AG09309 (cell line): ENCODE measurements around the gene NOP10.

Experiments
- DNase-seq: peaks from one replicate; pipeline ENCODE4 v3.0.0-alpha.2; 2010; ENCODE audit warnings: low read depth
- H3K4me3 ChIP-seq: 2 replicates; pipeline ENCODE4 v1.5.1; 2011; ENCODE audit warnings: mild to moderate bottlenecking, low read depth, low read length, moderate library complexity; ENCODE audit not compliant: control insufficient read depth
- TF ChIP-seq, protein P1 (sequence below): IDR thresholded peaks from 2 replicates; pipeline ENCODE4 v1.5.1; 2011; ENCODE audit warnings: mild to moderate bottlenecking, low read depth, low read length, inconsistent platforms; ENCODE audit not compliant: insufficient read depth, control insufficient read depth; ENCODE audit errors: missing control alignments

Gene NOP10

GRCh38 chr15:34370643-34371042, 27.7 kb upstream of the NOP10 start:
- no peak for DNase-seq
- TF ChIP-seq, protein P1, sequence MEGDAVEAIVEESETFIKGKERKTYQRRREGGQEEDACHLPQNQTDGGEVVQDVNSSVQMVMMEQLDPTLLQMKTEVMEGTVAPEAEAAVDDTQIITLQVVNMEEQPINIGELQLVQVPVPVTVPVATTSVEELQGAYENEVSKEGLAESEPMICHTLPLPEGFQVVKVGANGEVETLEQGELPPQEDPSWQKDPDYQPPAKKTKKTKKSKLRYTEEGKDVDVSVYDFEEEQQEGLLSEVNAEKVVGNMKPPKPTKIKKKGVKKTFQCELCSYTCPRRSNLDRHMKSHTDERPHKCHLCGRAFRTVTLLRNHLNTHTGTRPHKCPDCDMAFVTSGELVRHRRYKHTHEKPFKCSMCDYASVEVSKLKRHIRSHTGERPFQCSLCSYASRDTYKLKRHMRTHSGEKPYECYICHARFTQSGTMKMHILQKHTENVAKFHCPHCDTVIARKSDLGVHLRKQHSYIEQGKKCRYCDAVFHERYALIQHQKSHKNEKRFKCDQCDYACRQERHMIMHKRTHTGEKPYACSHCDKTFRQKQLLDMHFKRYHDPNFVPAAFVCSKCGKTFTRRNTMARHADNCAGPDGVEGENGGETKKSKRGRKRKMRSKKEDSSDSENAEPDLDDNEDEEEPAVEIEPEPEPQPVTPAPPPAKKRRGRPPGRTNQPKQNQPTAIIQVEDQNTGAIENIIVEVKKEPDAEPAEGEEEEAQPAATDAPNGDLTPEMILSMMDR = no peak
- no peak overlapping the region for H3K4me3 ChIP-seq

GRCh38 chr15:34370129-34370528, 27.2 kb upstream of the NOP10 start:
- TF ChIP-seq, protein P1 = no peak

GRCh38 chr15:34367101-34368081, 24.5 kb upstream of the NOP10 start, which contains the start of gene LPCAT4:
Gene LPCAT4, minus strand, starts transcription at chr15:34367196. Its CDS starts 96 bp downstream, at chr15:34367100.
- TF ChIP-seq, protein P1 = peak; percentile 95
- H3K4me3 ChIP-seq = peak within 1 kb of the TSS; percentile 100
- DNase-seq = peak; percentile 41

More at GRCh38 chr15:34370129-34370528, 27.2 kb upstream of the NOP10 start:
- no peak overlapping the region for H3K4me3 ChIP-seq
- DNase-seq = no peak

DNA sequence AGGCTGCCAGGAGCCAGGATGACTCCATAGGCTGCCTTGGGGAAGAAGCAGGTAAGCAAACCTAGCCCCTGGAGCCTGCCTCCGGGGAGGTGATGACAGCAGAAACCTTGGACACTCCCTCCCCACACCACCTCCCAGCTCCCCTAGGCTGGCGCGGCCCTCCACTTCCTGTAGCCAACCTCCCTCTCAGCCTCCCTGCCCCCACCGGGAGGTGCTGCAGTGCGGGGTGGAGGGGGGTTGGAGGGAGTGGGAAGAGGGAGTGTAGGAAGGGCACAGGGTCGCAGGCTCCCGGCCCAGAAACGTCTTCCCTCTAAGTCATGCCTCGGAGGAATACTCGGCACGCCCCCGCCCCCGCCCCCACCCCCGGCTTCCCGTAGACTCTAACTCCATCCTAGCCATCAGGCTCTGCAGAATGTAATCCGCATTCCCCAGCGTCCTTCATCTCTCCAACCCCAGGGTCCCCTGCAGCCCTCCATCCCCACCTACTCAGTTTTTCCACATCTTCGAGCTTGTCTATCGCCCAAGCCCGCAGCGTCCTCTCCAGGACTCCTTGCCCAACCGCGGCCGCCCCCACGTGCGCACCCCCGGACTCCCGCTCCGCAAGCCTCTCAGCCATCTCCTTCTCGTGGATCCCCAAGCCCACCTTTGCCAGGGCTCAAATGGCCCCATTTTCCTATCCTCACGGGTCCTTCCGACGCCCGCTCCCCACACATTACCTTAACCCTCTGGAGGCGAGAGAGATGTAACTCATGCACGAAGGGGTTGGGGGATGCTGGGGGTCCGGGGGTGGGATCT, 23.5 kb upstream of the NOP10 start:
- DNase-seq = no peak
- H3K4me3 ChIP-seq = peak overlapping the region; percentile 87
- TF ChIP-seq, protein P1 = no peak

- TF ChIP-seq, protein P1 = no peak
- no peak for DNase-seq
- H3K4me3 ChIP-seq = peak overlapping the region; percentile 87
Observed at GRCh38 chr15:34365836-34366235, 22.9 kb upstream of the NOP10 start.

DNA sequence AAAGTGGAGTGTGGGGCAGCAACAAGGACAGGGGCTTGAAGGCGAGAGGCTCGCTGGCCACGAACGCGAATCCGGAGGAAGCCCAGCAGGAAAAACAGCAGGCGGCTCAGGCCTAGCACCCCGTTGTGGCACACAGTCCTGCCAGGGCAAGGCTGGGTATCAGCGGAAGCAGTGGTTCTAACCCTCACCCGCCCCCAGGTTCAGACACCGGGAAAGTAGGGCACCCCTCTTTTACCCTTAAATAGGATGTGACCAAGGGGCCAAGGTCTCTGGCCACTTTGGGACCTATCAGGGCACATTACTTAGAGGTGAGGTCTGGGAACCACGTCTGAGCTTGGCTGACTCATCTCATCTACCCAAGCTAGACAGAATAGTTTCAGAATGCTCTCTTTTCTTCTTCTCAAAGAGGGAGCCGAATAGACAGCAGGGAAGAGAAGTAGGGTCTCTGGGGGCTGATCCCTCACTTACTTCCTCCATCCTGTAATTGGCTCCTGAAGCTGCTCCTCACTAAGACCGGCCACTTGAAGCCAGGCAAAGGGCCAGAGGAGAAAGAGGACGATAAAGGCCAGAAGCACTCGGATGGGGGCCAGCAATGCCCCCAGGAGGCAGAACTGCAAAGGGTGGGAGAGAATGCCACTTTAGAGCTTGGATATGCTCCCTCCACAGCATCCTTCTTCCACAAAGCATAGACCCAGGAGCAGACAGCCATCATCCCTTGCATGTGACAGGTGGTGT, 22.3 kb upstream of the NOP10 start:
- TF ChIP-seq, protein P1 = no peak
- DNase-seq = no peak
- peak overlapping the region; percentile 87; the same call in 1 of the 2 replicates for H3K4me3 ChIP-seq
